Mesenchymal stem cell (in vitro differentiated cells and primary cell): ENCODE data around the gene RMDN2.

ENCODE experiments used
- DNase-seq: peaks from one replicate; pipeline ENCODE4 v3.0.0-alpha.2; 2013
- H2AFZ ChIP-seq: one replicate; pipeline ENCODE4 v1.6.1; 2013; ENCODE audit warnings: low read depth, mild to moderate bottlenecking, control low read depth, inconsistent platforms, low read length, moderate library complexity
- H2AK5ac ChIP-seq: 2 replicates; pipeline ENCODE4 v1.6.1; 2013; ENCODE audit warnings: low read length, moderate library complexity, mild to moderate bottlenecking, inconsistent platforms; ENCODE audit not compliant: severe bottlenecking
- H2BK120ac ChIP-seq: one replicate; pipeline ENCODE4 v1.6.1; 2013; ENCODE audit warnings: low read depth, mild to moderate bottlenecking, inconsistent platforms, low read length, moderate library complexity
- H2BK12ac ChIP-seq, 2 experiments: one replicate each; pipeline ENCODE4 v1.6.1; 2013; ENCODE audit warnings: inconsistent platforms in 2 of 2, low read length in 2 of 2, mild to moderate bottlenecking in 2 of 2, moderate library complexity in 2 of 2, control low read depth in 1 of 2
- H2BK15ac ChIP-seq: one replicate; pipeline ENCODE4 v1.6.1; 2013; ENCODE audit warnings: mild to moderate bottlenecking, low read depth, inconsistent platforms; ENCODE audit not compliant: poor library complexity, severe bottlenecking
- H2BK5ac ChIP-seq: 2 replicates; pipeline ENCODE4 v1.6.1; 2013; ENCODE audit warnings: low read depth, mild to moderate bottlenecking, low read length, control low read depth, inconsistent platforms; ENCODE audit not compliant: poor library complexity, severe bottlenecking
- H3K14ac ChIP-seq, 2 experiments: one replicate each; pipeline ENCODE4 v1.6.1; 2013; ENCODE audit warnings: inconsistent platforms in 2 of 2, low read length in 2 of 2, control low read depth in 1 of 2, mild to moderate bottlenecking in 1 of 2, moderate library complexity in 1 of 2
- H3K18ac ChIP-seq, 2 experiments: one replicate each; pipeline ENCODE4 v1.6.1; 2013; ENCODE audit warnings: inconsistent platforms in 2 of 2, low read length in 2 of 2, control low read depth in 1 of 2, low read depth in 1 of 2, mild to moderate bottlenecking in 1 of 2
- H3K23ac ChIP-seq, 2 experiments: one replicate each; pipeline ENCODE4 v1.6.1; 2013; ENCODE audit warnings: inconsistent platforms in 2 of 2, low read length in 2 of 2, mild to moderate bottlenecking in 2 of 2, moderate library complexity in 2 of 2, control low read depth in 1 of 2
- H3K27ac ChIP-seq: 2 replicates; pipeline ENCODE4 v1.5.1; 2013; ENCODE audit warnings: mild to moderate bottlenecking, moderate library complexity, low read length, control low read depth, inconsistent platforms; ENCODE audit not compliant: poor library complexity, severe bottlenecking
- H3K27me3 ChIP-seq, 2 experiments: 2 replicates each; pipeline versions ENCODE4 v1.6.1 to v1.7.0; 2013; ENCODE audit warnings: low read length in 2 of 2, mild to moderate bottlenecking in 2 of 2, moderate library complexity in 2 of 2, control low read depth in 1 of 2, inconsistent platforms in 1 of 2; ENCODE audit not compliant: control insufficient read depth in 1 of 2, insufficient read depth in 1 of 2
- H3K36me3 ChIP-seq, 2 experiments: 2 replicates each; pipeline versions ENCODE4 v1.6.1 to v1.7.0; 2013; ENCODE audit warnings: low read length in 2 of 2, control low read depth in 1 of 2, inconsistent platforms in 1 of 2, low read depth in 1 of 2, mild to moderate bottlenecking in 1 of 2; ENCODE audit not compliant: insufficient read depth in 2 of 2, control insufficient read depth in 1 of 2
- H3K4ac ChIP-seq, 2 experiments: one replicate each; pipeline ENCODE4 v1.6.1; 2013; ENCODE audit warnings: inconsistent platforms in 2 of 2, low read length in 2 of 2, mild to moderate bottlenecking in 2 of 2, moderate library complexity in 2 of 2, control low read depth in 1 of 2, low read depth in 1 of 2
- H3K4me1 ChIP-seq: 2 replicates; pipeline ENCODE4 v1.6.1; 2013; ENCODE audit warnings: low read depth, low read length, control low read depth; ENCODE audit not compliant: control insufficient read depth, insufficient read depth
- H3K4me2 ChIP-seq: 2 replicates; pipeline ENCODE4 v1.6.1; 2013; ENCODE audit warnings: low read length, mild to moderate bottlenecking, inconsistent platforms; ENCODE audit not compliant: poor library complexity, severe bottlenecking
- H3K4me3 ChIP-seq, 2 experiments: 2 replicates each; pipeline versions ENCODE4 v1.5.1 to v1.7.0; 2013; ENCODE audit warnings: low read length in 2 of 2, mild to moderate bottlenecking in 2 of 2, control low read depth in 1 of 2, low read depth in 1 of 2; ENCODE audit not compliant: insufficient read depth in 1 of 2
- H3K79me1 ChIP-seq: replicated peaks from 2 replicates; pipeline ENCODE4 v1.6.1; 2013; ENCODE audit warnings: mild to moderate bottlenecking, control low read depth, low read length, inconsistent platforms; ENCODE audit not compliant: poor library complexity, severe bottlenecking
- H3K9ac ChIP-seq: 2 replicates; pipeline ENCODE4 v1.7.0; 2013; ENCODE audit warnings: mild to moderate bottlenecking, low read length, moderate library complexity
- H3K9me3 ChIP-seq: 2 replicates; pipeline ENCODE4 v1.7.0; 2013; ENCODE audit warnings: mild to moderate bottlenecking, low read length; ENCODE audit not compliant: control insufficient read depth
- H4K8ac ChIP-seq: one replicate; pipeline ENCODE4 v1.6.1; 2013; ENCODE audit warnings: inconsistent platforms, mild to moderate bottlenecking, low read length, moderate library complexity
- H4K91ac ChIP-seq: one replicate; pipeline ENCODE4 v1.6.1; 2013; ENCODE audit warnings: mild to moderate bottlenecking, low read length, inconsistent platforms
- WGBS: methylation state at CpG from one replicate; pipeline ENCODE4 v1.1.7; 2013; ENCODE audit warnings: mixed read lengths; 5-methylcytosine and 5-hydroxymethylcytosine counted together

RMDN2 gene

GRCh38 chr2:38056216-38056615, 131.1 kb downstream of the RMDN2 start:
- no peak overlapping the region for H2AK5ac ChIP-seq
- H3K4me3 ChIP-seq: no peak overlapping the region
- no peak overlapping the region for H2BK5ac ChIP-seq
- no peak overlapping the region for H3K27ac ChIP-seq
- H3K23ac ChIP-seq: no peak overlapping the region
- no peak overlapping the region for H2AFZ ChIP-seq
- DNase-seq: no peak
- H2BK12ac ChIP-seq: no peak overlapping the region
- H3K79me1 ChIP-seq: no peaks in the 10 kb centered on the region
- no peaks in the 10 kb centered on the region for H3K36me3 ChIP-seq
- H2BK15ac ChIP-seq: no peak overlapping the region
- H3K9me3 ChIP-seq: no peaks in the 10 kb centered on the region
- H4K8ac ChIP-seq: no peak overlapping the region
- peak overlapping the region; percentile 39 for H4K91ac ChIP-seq
- no peak overlapping the region for H3K4ac ChIP-seq
- H3K4me1 ChIP-seq: peaks cover 12% of the 10 kb centered on the region
- no peak overlapping the region for H3K4me2 ChIP-seq
- H3K9ac ChIP-seq: no peak overlapping the region
- no peak overlapping the region for H3K18ac ChIP-seq
- no peak overlapping the region for H2BK120ac ChIP-seq
- 57% methylated on average over 2 of the region's 3 CpGs for WGBS
- H3K14ac ChIP-seq: no peak overlapping the region
- no peaks in the 10 kb centered on the region for H3K27me3 ChIP-seq

- H2BK15ac ChIP-seq: no peak overlapping the region
- WGBS: 61% methylated on average over 3 of the region's 3 CpGs
- H2BK120ac ChIP-seq: no peak overlapping the region
- H3K4me2 ChIP-seq: no peak overlapping the region
- no peaks in the 10 kb centered on the region for H3K9me3 ChIP-seq
- H2AK5ac ChIP-seq: no peak overlapping the region
- H3K14ac ChIP-seq: no peak overlapping the region
- H3K4me3 ChIP-seq: no peak overlapping the region
- H3K18ac ChIP-seq: no peak overlapping the region
- H3K36me3 ChIP-seq: no peaks in the 10 kb centered on the region
- no peak overlapping the region for H2BK12ac ChIP-seq
- peak overlapping the region; percentile 17 for H3K27ac ChIP-seq
- H3K4me1 ChIP-seq: peaks cover 12% of the 10 kb centered on the region
- H3K79me1 ChIP-seq: no peaks in the 10 kb centered on the region
- no peak overlapping the region for H2AFZ ChIP-seq
- no peak overlapping the region for H3K9ac ChIP-seq
- no peak overlapping the region for H2BK5ac ChIP-seq
- no peaks in the 10 kb centered on the region for H3K27me3 ChIP-seq
- H4K8ac ChIP-seq: no peak overlapping the region
- DNase-seq: peak; percentile 40
- no peak overlapping the region for H3K23ac ChIP-seq
- H4K91ac ChIP-seq: no peak overlapping the region
- H3K4ac ChIP-seq: no peak overlapping the region
Measured at GRCh38 chr2:38057651-38058410, 132.7 kb downstream of the RMDN2 start.

- Histone ChIP-seq H2AK5ac (peak overlapping the region; percentile 62), H4K8ac (peak overlapping the region; percentile 14), H2BK5ac (no peak overlapping the region), H3K4me1 (peaks cover 13% of the 10 kb centered on the region), H3K23ac (no peak overlapping the region), H4K91ac (no peak overlapping the region), H3K4ac (no peak overlapping the region), H3K9ac (no peak overlapping the region), H3K14ac (no peak overlapping the region), H2BK15ac (no peak overlapping the region), H3K27me3 (no peaks in the 10 kb centered on the region), H3K4me3 (no peak overlapping the region), H2AFZ (no peak overlapping the region), H2BK12ac (no peak overlapping the region), H3K9me3 (no peaks in the 10 kb centered on the region), H3K18ac (peak overlapping the region in 1 of 2 experiments; percentile 30), H3K36me3 (peaks cover 3 to 19% of the 10 kb centered on the region in 2 experiments), H3K4me2 (peak overlapping the region; percentile 8), H2BK120ac (no peak overlapping the region), H3K79me1 (no peaks in the 10 kb centered on the region), H3K27ac (peak overlapping the region; percentile 63)
- no peak for DNase-seq
- WGBS: 87% methylated on average over 4 of the region's 5 CpGs
Measured at GRCh38 chr2:38060236-38061018, 135.3 kb downstream of the RMDN2 start.

DNA sequence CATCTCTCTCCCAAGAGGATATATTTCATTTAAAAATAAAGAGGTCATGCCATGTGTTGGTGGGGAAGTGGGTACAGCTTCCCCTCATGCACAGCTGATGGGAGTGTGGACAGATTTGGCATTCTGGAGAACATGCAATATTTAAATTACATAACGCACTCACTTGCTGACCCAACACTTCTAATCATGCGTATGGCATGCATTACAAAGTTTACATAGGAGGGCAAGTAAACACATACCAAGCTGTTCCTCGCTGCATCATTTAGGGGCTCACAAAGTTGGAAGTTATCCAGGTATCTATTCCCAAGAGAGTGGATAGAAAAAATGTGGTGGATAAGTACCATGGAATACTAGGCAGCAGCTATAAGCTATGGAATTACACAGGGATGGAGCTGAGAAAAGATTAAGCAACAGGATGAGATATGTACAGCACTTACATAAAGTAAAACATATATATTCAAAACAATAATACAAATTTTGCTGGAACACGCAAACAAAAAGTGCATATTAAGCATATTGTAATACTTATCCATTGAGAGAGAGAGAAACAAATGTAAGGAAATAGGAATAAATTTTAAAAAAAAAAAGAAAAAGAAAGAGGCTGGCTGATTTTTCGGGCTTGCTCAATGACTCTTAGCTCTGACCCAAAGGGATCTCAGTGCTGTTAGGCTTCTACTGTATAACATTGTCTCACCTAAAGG, 139.9 kb downstream of the RMDN2 start:
- H3K4ac ChIP-seq: no peak overlapping the region
- H3K27me3 ChIP-seq: no peaks in the 10 kb centered on the region
- H2BK12ac ChIP-seq: no peak overlapping the region
- H3K14ac ChIP-seq: no peak overlapping the region
- no peak overlapping the region for H3K4me3 ChIP-seq
- no peak overlapping the region for H3K23ac ChIP-seq
- no peak overlapping the region for H2AK5ac ChIP-seq
- H2AFZ ChIP-seq: no peak overlapping the region
- no peaks in the 10 kb centered on the region for H3K79me1 ChIP-seq
- H2BK5ac ChIP-seq: no peak overlapping the region
- H4K8ac ChIP-seq: no peak overlapping the region
- no peak overlapping the region for H3K4me2 ChIP-seq
- no peak overlapping the region for H4K91ac ChIP-seq
- peaks cover 3 to 64% of the 10 kb centered on the region in 2 experiments for H3K36me3 ChIP-seq
- peaks cover 9% of the 10 kb centered on the region for H3K4me1 ChIP-seq
- H2BK120ac ChIP-seq: no peak overlapping the region
- WGBS: 69% methylated on average over 4 of the region's 5 CpGs
- no peaks in the 10 kb centered on the region for H3K9me3 ChIP-seq
- H3K27ac ChIP-seq: no peak overlapping the region
- no peak overlapping the region for H2BK15ac ChIP-seq
- H3K9ac ChIP-seq: no peak overlapping the region
- no peak overlapping the region for H3K18ac ChIP-seq
- peak; percentile 41 for DNase-seq
